ENCODE data around the gene GRIP1. TPM values are rescaled to one million over a fixed set of nuclear protein-coding genes. Genes with fewer than 3 reads are reported as not detected.
A peak's percentile ranks its signal among the peaks of the same experiment; 100 is the strongest.

GRIP1 gene
- total and polyA plus RNA-seq, 2 donors (not counting 1 experiment from before 2014, with no cell fraction given), result 0.12 TPM; not detected in 1

DNA sequence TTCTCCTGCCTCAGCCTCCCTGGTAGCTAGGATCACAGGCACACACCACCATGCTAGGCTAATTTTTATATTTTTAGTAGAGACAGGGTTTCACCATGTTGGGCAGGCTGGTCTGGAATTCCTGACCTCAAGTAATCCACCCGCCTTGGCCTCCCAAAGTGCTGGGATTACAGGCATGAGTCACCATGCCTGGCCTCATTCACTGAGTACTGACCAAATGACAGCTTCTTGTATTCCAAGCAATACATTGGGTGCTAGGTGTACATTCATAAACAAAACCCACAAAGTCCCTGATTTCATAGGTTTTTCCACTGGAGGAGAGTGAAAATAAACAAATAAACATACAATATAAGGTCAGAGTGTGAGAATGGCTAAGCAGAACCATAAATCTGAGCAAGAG is 240.3 kb downstream of the GRIP1 start:
- Histone ChIP-seq H3K4me3 (replicated peaks in 1 of 4; ENCODE audit: control extremely low read depth in 1 of 4, insufficient read depth in 1 of 4, low read depth in 3 of 4, low read length in 4 of 4) (no peak overlapping the region), H3K27ac (ENCODE audit: insufficient read depth, low read length) (no peak overlapping the region), H3K79me2 (ENCODE audit: control insufficient read depth, insufficient read depth, low read length) (no peaks in the 10 kb centered on the region), H3K9ac (ENCODE audit: insufficient read depth, low read length) (no peak overlapping the region), H3K27me3 (ENCODE audit: control insufficient read depth, insufficient read depth, low read length) (no peaks in the 10 kb centered on the region), H3K9me3 (ENCODE audit: control insufficient read depth, insufficient read depth, low read depth, low read length) (no peaks in the 10 kb centered on the region), H4K20me1 (ENCODE audit: control insufficient read depth, extremely low read depth, insufficient read depth, low read length) (no peaks in the 10 kb centered on the region), H3K4me2 (ENCODE audit: extremely low read depth, insufficient read depth, low read length) (no peak overlapping the region), H3K36me3 (ENCODE audit: control insufficient read depth, insufficient read depth, low read length) (no peaks in the 10 kb centered on the region), H3K4me1 (ENCODE audit: control insufficient read depth, extremely low read depth, insufficient read depth, low read length) (no peaks in the 10 kb centered on the region), H2AFZ (ENCODE audit: low read length) (no peak overlapping the region)
- peak; percentile 7 to 47 for DNase-seq (ENCODE audit: low read depth in 2 of 2)
- TF ChIP-seq EZH2 (IDR thresholded peaks at IDR 0.05; ENCODE audit: low read length, missing control alignments), result no peak
- TF ChIP-seq, protein P1, sequence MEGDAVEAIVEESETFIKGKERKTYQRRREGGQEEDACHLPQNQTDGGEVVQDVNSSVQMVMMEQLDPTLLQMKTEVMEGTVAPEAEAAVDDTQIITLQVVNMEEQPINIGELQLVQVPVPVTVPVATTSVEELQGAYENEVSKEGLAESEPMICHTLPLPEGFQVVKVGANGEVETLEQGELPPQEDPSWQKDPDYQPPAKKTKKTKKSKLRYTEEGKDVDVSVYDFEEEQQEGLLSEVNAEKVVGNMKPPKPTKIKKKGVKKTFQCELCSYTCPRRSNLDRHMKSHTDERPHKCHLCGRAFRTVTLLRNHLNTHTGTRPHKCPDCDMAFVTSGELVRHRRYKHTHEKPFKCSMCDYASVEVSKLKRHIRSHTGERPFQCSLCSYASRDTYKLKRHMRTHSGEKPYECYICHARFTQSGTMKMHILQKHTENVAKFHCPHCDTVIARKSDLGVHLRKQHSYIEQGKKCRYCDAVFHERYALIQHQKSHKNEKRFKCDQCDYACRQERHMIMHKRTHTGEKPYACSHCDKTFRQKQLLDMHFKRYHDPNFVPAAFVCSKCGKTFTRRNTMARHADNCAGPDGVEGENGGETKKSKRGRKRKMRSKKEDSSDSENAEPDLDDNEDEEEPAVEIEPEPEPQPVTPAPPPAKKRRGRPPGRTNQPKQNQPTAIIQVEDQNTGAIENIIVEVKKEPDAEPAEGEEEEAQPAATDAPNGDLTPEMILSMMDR (conservative IDR thresholded peaks at IDR 0.05 in 1 of 2, IDR thresholded peaks at IDR 0.05 in 1 of 2; ENCODE audit: low read depth in 1 of 2, low read length in 2 of 2), result no peak

DNA sequence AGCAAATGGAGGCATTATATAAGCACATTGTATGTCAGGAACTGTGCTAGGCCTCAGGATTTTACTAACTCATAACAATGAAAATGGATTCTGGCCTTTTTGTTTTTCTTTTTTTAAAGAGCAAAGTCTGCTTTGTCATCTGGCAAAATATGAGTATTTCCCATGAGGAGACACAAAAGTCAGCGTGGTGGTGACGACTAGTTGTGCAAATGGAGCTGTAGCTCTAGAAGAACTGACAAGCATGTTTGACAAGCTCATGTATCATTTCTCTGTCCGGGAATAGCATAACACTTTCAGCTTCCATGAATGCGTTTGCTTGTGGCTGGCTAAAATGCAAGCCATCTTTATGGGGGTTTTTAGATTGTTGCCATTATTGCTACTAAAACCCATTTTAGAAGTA is 248.8 kb downstream of the GRIP1 start:
- Histone ChIP-seq H4K20me1 (ENCODE audit: control insufficient read depth, extremely low read depth, insufficient read depth, low read length) (no peaks in the 10 kb centered on the region), H3K79me2 (ENCODE audit: control insufficient read depth, insufficient read depth, low read length) (no peaks in the 10 kb centered on the region), H3K27ac (ENCODE audit: insufficient read depth, low read length) (no peak overlapping the region), H2AFZ (ENCODE audit: low read length) (no peak overlapping the region), H3K36me3 (ENCODE audit: control insufficient read depth, insufficient read depth, low read length) (no peaks in the 10 kb centered on the region), H3K9ac (ENCODE audit: insufficient read depth, low read length) (no peak overlapping the region), H3K27me3 (ENCODE audit: control insufficient read depth, insufficient read depth, low read length) (no peaks in the 10 kb centered on the region), H3K4me3 (replicated peaks in 1 of 4; ENCODE audit: control extremely low read depth in 1 of 4, insufficient read depth in 1 of 4, low read depth in 3 of 4, low read length in 4 of 4) (no peak overlapping the region), H3K9me3 (ENCODE audit: control insufficient read depth, insufficient read depth, low read depth, low read length) (no peaks in the 10 kb centered on the region), H3K4me2 (ENCODE audit: extremely low read depth, insufficient read depth, low read length) (no peak overlapping the region), H3K4me1 (ENCODE audit: control insufficient read depth, extremely low read depth, insufficient read depth, low read length) (no peaks in the 10 kb centered on the region)
- TF ChIP-seq, protein P1 (conservative IDR thresholded peaks at IDR 0.05 in 1 of 2, IDR thresholded peaks at IDR 0.05 in 1 of 2; ENCODE audit: low read depth in 1 of 2, low read length in 2 of 2), result no peak
- TF ChIP-seq EZH2 (IDR thresholded peaks at IDR 0.05; ENCODE audit: low read length, missing control alignments), result no peak
- DNase-seq (ENCODE audit: low read depth in 2 of 2), result no peak

DNA sequence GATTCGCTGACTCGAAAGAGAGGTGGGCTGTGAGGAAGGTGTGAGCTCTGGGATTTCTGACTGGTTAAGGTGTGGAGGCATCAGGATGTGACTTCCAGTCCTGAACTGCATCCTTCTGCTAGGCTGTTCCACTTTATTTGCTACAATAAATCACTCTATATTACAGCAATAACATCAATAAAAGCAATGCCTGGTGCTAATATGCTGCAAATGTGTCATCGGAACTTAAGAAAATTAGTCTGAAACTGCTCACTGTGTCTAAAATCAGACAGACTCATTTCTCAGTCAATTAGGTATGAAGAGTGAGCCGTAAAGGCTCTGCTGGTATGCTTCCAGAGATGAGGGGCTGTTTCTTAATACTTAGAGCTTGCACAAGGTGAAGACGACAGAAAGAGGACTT is 250.0 kb downstream of the GRIP1 start:
- TF ChIP-seq, protein P1 (conservative IDR thresholded peaks at IDR 0.05 in 1 of 2, IDR thresholded peaks at IDR 0.05 in 1 of 2; ENCODE audit: low read depth in 1 of 2, low read length in 2 of 2), result no peak
- no peaks in the 10 kb centered on the region for H4K20me1 ChIP-seq (ENCODE audit: control insufficient read depth, extremely low read depth, insufficient read depth, low read length)

More for the DNA sequence above, 250.0 kb downstream of the GRIP1 start:
- Histone ChIP-seq H3K36me3 (ENCODE audit: control insufficient read depth, insufficient read depth, low read length) (no peaks in the 10 kb centered on the region), H3K4me1 (ENCODE audit: control insufficient read depth, extremely low read depth, insufficient read depth, low read length) (no peaks in the 10 kb centered on the region), H2AFZ (ENCODE audit: low read length) (no peak overlapping the region), H3K79me2 (ENCODE audit: control insufficient read depth, insufficient read depth, low read length) (no peaks in the 10 kb centered on the region), H3K27ac (ENCODE audit: insufficient read depth, low read length) (no peak overlapping the region), H3K27me3 (ENCODE audit: control insufficient read depth, insufficient read depth, low read length) (no peaks in the 10 kb centered on the region), H3K9ac (ENCODE audit: insufficient read depth, low read length) (no peak overlapping the region), H3K4me3 (replicated peaks in 1 of 4; ENCODE audit: control extremely low read depth in 1 of 4, insufficient read depth in 1 of 4, low read depth in 3 of 4, low read length in 4 of 4) (no peak overlapping the region), H3K4me2 (ENCODE audit: extremely low read depth, insufficient read depth, low read length) (no peak overlapping the region), H3K9me3 (ENCODE audit: control insufficient read depth, insufficient read depth, low read depth, low read length) (no peaks in the 10 kb centered on the region)
- DNase-seq (ENCODE audit: low read depth in 2 of 2), result no peak
